Erythroblast (primary cell): ENCODE data around the gene CEBPG.

Experiments
- DNase-seq, 2 experiments: peaks; one replicate each; lab custom pipeline; 2025; lab: John Stamatoyannopoulos, UW
- GATA1 ChIP-seq: IDR thresholded peaks from 2 replicates; pipeline ENCODE4 v1.6.1; 2011; ENCODE audit warnings: low read depth, mild to moderate bottlenecking, control low read depth, low read length, moderate library complexity
- POLR2A ChIP-seq: IDR thresholded peaks from 2 replicates; pipeline ENCODE4 v1.6.1; 2011; ENCODE audit warnings: mild to moderate bottlenecking, low read length

CEBPG gene

GRCh38 chr19:33407716-33408115 is 34.2 kb downstream of the CEBPG start:
- TF ChIP-seq GATA1 (no peak), POLR2A (no peak)
- DNase-seq: peak; percentile 21 to 24

GRCh38 chr19:33408116-33408515 is 34.6 kb downstream of the CEBPG start:
- no peak for TF ChIP-seq GATA1
- TF ChIP-seq POLR2A: no peak
- DNase-seq: no peak

DNA sequence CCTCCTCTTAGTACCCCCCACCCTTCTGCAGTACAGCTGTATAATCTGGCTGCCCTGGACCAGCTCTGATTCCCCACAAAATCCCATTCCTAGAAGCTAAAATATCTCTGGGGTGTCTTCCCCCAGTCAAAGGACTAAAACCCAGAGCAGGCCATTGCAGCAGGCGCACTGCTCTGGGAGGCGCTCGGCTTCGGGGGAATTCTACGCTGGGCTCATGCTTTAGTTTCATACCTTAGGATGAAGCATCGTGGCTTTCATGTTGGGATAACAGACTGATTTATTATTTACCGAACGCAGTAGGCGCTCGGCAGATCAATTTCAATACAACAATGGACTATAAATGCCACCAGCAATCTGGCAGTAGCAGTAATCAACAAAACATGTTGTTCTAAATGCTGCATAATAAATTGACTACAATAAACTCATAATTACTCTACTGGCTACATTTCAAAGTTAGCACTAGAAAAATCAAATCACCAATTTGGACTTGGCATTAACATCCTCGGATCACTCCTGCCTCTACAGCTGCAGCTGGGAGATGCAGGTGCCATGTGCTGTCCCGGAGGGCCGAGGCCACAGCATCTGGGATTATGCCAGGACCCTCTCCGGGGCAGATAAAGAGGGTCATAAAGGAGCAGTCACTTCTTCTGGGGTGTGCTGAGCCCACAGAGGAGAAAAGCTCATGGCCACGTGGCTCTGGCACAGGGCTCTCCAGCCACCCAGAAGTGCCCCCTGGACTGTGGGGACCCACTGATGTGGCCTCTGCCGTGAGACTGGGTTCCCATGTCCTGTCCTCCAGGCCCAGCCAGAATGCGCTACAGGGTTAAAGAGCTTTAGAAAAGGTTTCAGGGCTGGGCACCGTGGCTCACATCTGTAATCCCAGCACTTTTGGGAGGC is 35.3 kb downstream of the CEBPG start:
- TF ChIP-seq GATA1 (no peak), POLR2A (no peak)
- DNase-seq: no peak

DNA sequence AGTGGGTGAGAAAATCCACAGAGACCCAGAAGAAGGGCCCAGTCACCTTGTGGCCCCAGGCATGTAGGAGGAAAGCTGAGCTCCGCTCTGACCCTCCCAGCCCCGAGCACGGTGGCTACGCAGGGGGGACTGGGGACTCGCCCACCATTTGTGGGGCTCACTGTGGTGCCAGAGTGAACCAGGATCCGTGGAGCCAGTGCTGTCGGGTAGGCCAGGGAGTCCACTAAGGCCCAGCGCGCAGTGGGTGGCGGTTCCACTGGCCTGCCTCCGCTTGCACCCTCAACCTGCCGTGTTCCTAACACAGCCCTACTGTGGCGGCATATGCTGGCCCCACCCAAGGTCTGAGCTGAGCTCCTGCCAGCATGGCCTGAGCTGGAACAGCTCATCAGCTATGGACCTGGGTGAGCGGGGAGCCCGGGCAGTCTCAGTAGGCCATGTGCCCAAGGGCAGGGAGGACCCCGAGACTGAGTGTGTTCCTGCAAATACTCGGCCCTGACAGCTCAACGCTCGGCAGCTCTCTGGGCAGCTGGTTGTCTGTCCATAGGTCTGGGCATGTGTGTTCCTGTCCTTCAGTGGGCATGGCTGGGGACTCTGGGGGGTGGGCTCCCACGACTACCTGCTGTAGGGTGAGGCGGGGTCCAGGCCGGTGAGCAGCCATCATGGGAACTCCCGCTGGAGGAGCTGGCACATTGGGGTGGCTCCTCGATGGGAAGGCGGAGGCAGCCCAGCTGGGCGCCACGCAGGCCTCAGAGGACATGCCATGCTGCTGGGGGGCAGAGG is 36.6 kb downstream of the CEBPG start:
- DNase-seq: no peak
- TF ChIP-seq GATA1 (no peak), POLR2A (no peak)

DNA sequence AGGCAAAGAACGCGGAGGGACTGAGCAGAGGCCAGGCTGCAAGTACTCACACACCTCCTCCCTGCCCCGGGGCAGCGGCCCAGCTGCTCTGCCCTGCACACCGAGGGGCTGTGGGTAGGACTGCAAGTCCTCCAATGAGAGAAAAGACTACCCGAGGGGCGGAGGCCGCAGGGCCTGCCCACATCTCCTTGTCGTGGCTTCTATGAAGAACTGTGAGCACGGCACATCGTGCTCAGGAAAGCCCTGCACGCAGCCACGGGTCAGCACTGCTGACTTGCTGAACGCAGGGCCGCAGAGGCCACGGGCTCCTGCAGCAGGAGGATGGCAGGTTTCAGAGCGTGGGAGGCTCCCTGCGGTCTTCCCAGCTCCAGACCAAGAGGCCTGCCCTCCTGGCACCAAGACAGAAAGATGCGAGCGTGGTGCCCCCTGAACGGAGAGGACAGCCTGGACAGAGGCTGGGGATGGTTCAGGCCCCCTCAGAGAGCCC is 37.4 kb downstream of the CEBPG start:
- no peak for DNase-seq
- TF ChIP-seq GATA1 (no peak), POLR2A (no peak)

- no peak for DNase-seq
Measured at GRCh38 chr19:33411621-33412180, 38.2 kb downstream of the CEBPG start.

GRCh38 chr19:33412601-33413425 is 39.3 kb downstream of the CEBPG start:
- DNase-seq: no peak

More at GRCh38 chr19:33411621-33412180, 38.2 kb downstream of the CEBPG start:
- no peak for TF ChIP-seq GATA1
- no peak for TF ChIP-seq POLR2A

DNA sequence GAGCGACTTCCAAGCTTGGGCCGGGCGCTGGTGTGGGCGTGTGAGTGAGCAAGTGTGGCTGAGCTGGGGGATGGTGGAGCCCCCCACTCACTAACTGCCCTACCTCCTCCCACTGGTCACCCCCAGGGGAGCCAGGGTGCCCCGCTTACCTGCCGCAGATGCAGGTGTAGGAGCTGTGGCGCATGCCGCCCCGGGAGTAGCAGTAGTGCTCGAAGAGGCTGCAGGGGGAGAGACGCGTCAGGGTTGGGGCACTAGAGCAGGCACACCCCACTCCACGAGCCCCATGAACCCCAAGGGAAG is 39.9 kb downstream of the CEBPG start:
- DNase-seq: no peak
- TF ChIP-seq POLR2A (no peak), GATA1 (no peak)

More at GRCh38 chr19:33412601-33413425, 39.3 kb downstream of the CEBPG start:
- TF ChIP-seq POLR2A (no peak), GATA1 (no peak)

DNA sequence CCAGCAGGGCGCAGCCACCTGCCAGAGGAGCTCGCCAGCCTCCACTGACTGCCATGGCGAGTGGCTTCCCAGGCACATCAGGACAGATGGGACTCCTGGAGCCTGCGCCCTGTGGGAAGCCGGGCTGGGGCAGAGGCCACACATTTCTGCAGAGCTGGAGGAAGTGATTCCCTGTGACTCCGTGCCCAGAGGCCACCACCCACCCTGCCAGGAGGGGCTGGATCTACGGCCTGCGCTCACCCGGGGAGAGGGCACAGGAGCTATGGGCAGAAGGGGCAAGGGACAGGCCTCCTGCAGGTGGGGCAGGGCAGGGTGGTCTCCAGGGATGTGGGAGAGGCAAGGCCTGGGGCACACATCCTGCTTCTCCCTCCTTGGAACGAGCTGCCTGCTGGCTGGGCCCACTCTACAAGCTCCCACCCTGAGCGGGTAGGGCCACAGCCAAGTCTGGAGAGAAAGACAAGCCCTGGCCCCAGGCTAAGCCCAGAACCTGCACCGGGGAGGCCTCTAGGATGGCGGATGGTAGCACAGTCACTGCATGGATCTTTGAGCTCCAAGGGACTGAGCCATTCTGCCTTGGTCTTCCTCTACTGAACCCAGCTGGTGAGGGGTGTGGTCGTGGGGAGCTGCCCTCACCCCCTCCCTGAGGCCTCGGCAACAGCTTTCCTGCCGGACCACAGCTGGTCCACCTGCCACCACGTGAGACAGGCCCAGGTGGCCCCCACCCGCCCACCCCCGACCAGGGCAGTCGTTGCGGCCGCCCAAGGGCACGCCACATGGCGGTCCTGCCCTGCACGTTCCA is 40.6 kb downstream of the CEBPG start:
- TF ChIP-seq GATA1: no peak
- TF ChIP-seq POLR2A: no peak
- no peak for DNase-seq

GRCh38 chr19:33414667-33415605 is 41.4 kb downstream of the CEBPG start:
- TF ChIP-seq POLR2A: no peak
- no peak for TF ChIP-seq GATA1
- DNase-seq: no peak
